ENCODE data around the gene GJB3. TPM values are rescaled to one million over a fixed set of nuclear protein-coding genes. Genes with fewer than 3 reads are reported as not detected.

Gene GJB3
- total RNA-seq, 1 experiment from 2014 or later = 46.7 TPM

- CTCF ChIA-PET = no interaction called here
- H3K9ac ChIP-seq (ENCODE audit: low read length) = no peak overlapping the region
- H3K9me3 ChIP-seq (ENCODE audit: control insufficient read depth in 1 of 2, insufficient read depth in 1 of 2, low read depth in 1 of 2, low read length in 2 of 2) = no peaks in the 10 kb centered on the region
- H3K79me2 ChIP-seq (ENCODE audit: insufficient read depth, low read length) = peaks cover 22% of the 10 kb centered on the region
- H3K27me3 ChIP-seq (ENCODE audit: insufficient read depth, low read length) = no peaks in the 10 kb centered on the region
- intact Hi-C loops (cut with micrococcal nuclease) = loop anchor here (2.0 kb wide), 1 partner anchor 15 kb away; no protein-coding TSS in a partner anchor
- H4K20me1 ChIP-seq (ENCODE audit: insufficient read depth) = no peaks in the 10 kb centered on the region
- H3K4me1 ChIP-seq (ENCODE audit: control insufficient read depth in 1 of 2, insufficient read depth in 2 of 2, low read length in 2 of 2) = peaks cover 24 to 47% of the 10 kb centered on the region in 2 experiments
- H3K36me3 ChIP-seq (ENCODE audit: control insufficient read depth in 1 of 2, insufficient read depth in 2 of 2, low read length in 2 of 2) = no peaks in the 10 kb centered on the region
- POLR2A ChIA-PET = no interaction called here
- no peak overlapping the region for H3K4me2 ChIP-seq (ENCODE audit: low read length)
- ATAC-seq (no peak), DNase-seq (ENCODE audit: low read depth, low spot score) (no peak)
- BruUV-seq (replicated peaks) = no TSS peak
- H3K27ac ChIP-seq (ENCODE audit: low read depth, low read length) = no peak overlapping the region
- no peak overlapping the region for H2AFZ ChIP-seq (ENCODE audit: low read depth, low read length, poor library complexity, severe bottlenecking)
- no peak for TF ChIP-seq RAD21 (IDR thresholded peaks at IDR 0.05; ENCODE audit: low read depth)
- H3K9me2 ChIP-seq (ENCODE audit: insufficient read depth) = no peaks in the 10 kb centered on the region
- RAD21 ChIA-PET (ENCODE audit: low non-redundant PET in 1 of 2, low total read pairs in 2 of 2, uncharacterized antibody in 2 of 2, unreplicated experiment in 2 of 2) = interaction anchor here in 1 of 2 experiments (0.6 kb wide), 1 partner anchor 30 kb away, joined by 4 read pairs; no protein-coding TSS in a partner anchor
- no peak overlapping the region for H3K4me3 ChIP-seq (replicated peaks in 1 of 2; ENCODE audit: low read depth in 1 of 2, low read length in 2 of 2)
Observed at GRCh38 chr1:34777519-34778321, 3.3 kb upstream of the GJB3 start.

- ChIA-PET POLR2A (no interaction called here), CTCF (interaction anchor here (0.9 kb wide), 1 partner anchor 36 kb away, joined by 4 read pairs; no protein-coding TSS in a partner anchor), RAD21 (ENCODE audit: low non-redundant PET in 1 of 2, low total read pairs in 2 of 2, uncharacterized antibody in 2 of 2, unreplicated experiment in 2 of 2) (no interaction called here)
- Histone ChIP-seq H3K27me3 (ENCODE audit: insufficient read depth, low read length) (no peaks in the 10 kb centered on the region), H3K27ac (ENCODE audit: low read depth, low read length) (no peak overlapping the region), H3K4me3 (replicated peaks in 1 of 2; ENCODE audit: low read depth in 1 of 2, low read length in 2 of 2) (no peak overlapping the region), H4K20me1 (ENCODE audit: insufficient read depth) (no peaks in the 10 kb centered on the region), H3K9me3 (ENCODE audit: control insufficient read depth in 1 of 2, insufficient read depth in 1 of 2, low read depth in 1 of 2, low read length in 2 of 2) (no peaks in the 10 kb centered on the region), H3K9me2 (ENCODE audit: insufficient read depth) (no peaks in the 10 kb centered on the region), H3K9ac (ENCODE audit: low read length) (no peak overlapping the region), H3K79me2 (ENCODE audit: insufficient read depth, low read length) (peaks cover 29% of the 10 kb centered on the region), H3K36me3 (ENCODE audit: control insufficient read depth in 1 of 2, insufficient read depth in 2 of 2, low read length in 2 of 2) (no peaks in the 10 kb centered on the region), H3K4me1 (ENCODE audit: control insufficient read depth in 1 of 2, insufficient read depth in 2 of 2, low read length in 2 of 2) (peaks cover 30 to 54% of the 10 kb centered on the region in 2 experiments), H2AFZ (ENCODE audit: low read depth, low read length, poor library complexity, severe bottlenecking) (no peak overlapping the region), H3K4me2 (ENCODE audit: low read length) (0 out of 2 replicates have a peak overlapping the region, but pooled peaks have one; percentile 86)
- no peak for ATAC-seq
- no peak for DNase-seq (ENCODE audit: low read depth, low spot score)
- no TSS peak for BruUV-seq (replicated peaks)
- intact Hi-C loops (cut with micrococcal nuclease) = loop anchor here (2.0 kb wide), 1 partner anchor 16 kb away; no protein-coding TSS in a partner anchor
- TF ChIP-seq TCF7L2 (IDR thresholded peaks at IDR 0.05; ENCODE audit: borderline replicate concordance, extremely low read depth, insufficient read depth, insufficient read length) = no peak
- TF ChIP-seq FOSL1 (IDR thresholded peaks at IDR 0.05; ENCODE audit: low read depth) = no peak
- no peak for TF ChIP-seq REST (IDR thresholded peaks at IDR 0.05; ENCODE audit: low read depth)
- no peak for TF ChIP-seq ZBTB33 (IDR thresholded peaks at IDR 0.05; ENCODE audit: extremely low read depth, insufficient replicate concordance, low read length)
- no peak for TF ChIP-seq ZFX (IDR thresholded peaks at IDR 0.05)
- TF ChIP-seq ZNF274 (IDR thresholded peaks at IDR 0.05; ENCODE audit: low read depth, low read length) = no peak
- TF ChIP-seq EGR1 (IDR thresholded peaks at IDR 0.05; ENCODE audit: low read depth) = no peak
- TF ChIP-seq CBX3 (IDR thresholded peaks at IDR 0.05; ENCODE audit: low read depth) = no peak
- no peak for TF ChIP-seq EZH2 (IDR thresholded peaks at IDR 0.05)
- TF ChIP-seq SIN3A (IDR thresholded peaks at IDR 0.05; ENCODE audit: low read depth) = no peak
Observed at GRCh38 chr1:34778381-34778780, 2.6 kb upstream of the GJB3 start.

Measured in HCT116 (cell line).